ENCODE data around the gene RNU6-9.

Gene RNU6-9

GRCh38 chr19:899336-900042 is 6.2 kb downstream of the RNU6-9 start:
- DNase-seq (ENCODE audit: low spot score), result no peak

- DNase-seq (ENCODE audit: low spot score), result no peak
Measured at GRCh38 chr19:900043-900301, 6.7 kb downstream of the RNU6-9 start.

- no peak for DNase-seq (ENCODE audit: low spot score)
Measured at GRCh38 chr19:900302-901111, 7.2 kb downstream of the RNU6-9 start.

- no peak for DNase-seq (ENCODE audit: low spot score)
Measured at GRCh38 chr19:901216-902092, 8.2 kb downstream of the RNU6-9 start.

- DNase-seq (ENCODE audit: low spot score), result no peak
Measured at GRCh38 chr19:902093-902370, 8.7 kb downstream of the RNU6-9 start.

- no peak for DNase-seq (ENCODE audit: low spot score)
Measured at GRCh38 chr19:902446-903226, 9.4 kb downstream of the RNU6-9 start.

- peak; percentile 77 for DNase-seq (ENCODE audit: low spot score)
Measured at GRCh38 chr19:903266-903797, 10.0 kb downstream of the RNU6-9 start.

- DNase-seq (ENCODE audit: low spot score), result no peak
Measured at GRCh38 chr19:904545-904944, 11.3 kb downstream of the RNU6-9 start.

GRCh38 chr19:906480-906879 is 13.2 kb downstream of the RNU6-9 start:
- DNase-seq (ENCODE audit: low spot score), result no peak

GRCh38 chr19:907183-907853 is 14.0 kb downstream of the RNU6-9 start:
- DNase-seq (ENCODE audit: low spot score), result no peak

GRCh38 chr19:911197-912033 is 18.1 kb downstream of the RNU6-9 start:
- DNase-seq (ENCODE audit: low spot score), result no peak

GRCh38 chr19:912181-913079 is 19.1 kb downstream of the RNU6-9 start:
- DNase-seq (ENCODE audit: low spot score), result no peak

GRCh38 chr19:913080-913748 is 19.9 kb downstream of the RNU6-9 start, which contains the start of gene R3HDM4:
Gene R3HDM4, minus strand, starts transcription at chr19:913219. Its CDS starts 62 bp downstream, at chr19:913157.
- DNase-seq (ENCODE audit: low spot score), result peak; percentile 83

- DNase-seq (ENCODE audit: low spot score), result peak; percentile 69
Measured at GRCh38 chr19:916645-917322, 23.5 kb downstream of the RNU6-9 start.

- peak; percentile 88 for DNase-seq (ENCODE audit: low spot score)
Measured at GRCh38 chr19:917323-918151, 24.3 kb downstream of the RNU6-9 start, which contains the start of gene KISS1R. Gene KISS1R, plus strand, starts transcription at chr19:917333. Its CDS starts 170 bp downstream, at chr19:917503.

GRCh38 chr19:918152-918437 is 24.8 kb downstream of the RNU6-9 start:
- no peak for DNase-seq (ENCODE audit: low spot score)

GRCh38 chr19:918481-919198 is 25.4 kb downstream of the RNU6-9 start:
- no peak for DNase-seq (ENCODE audit: low spot score)
